GM12878 (cell line): Measurements from ENCODE around the gene CLN6.

Experiments used
- LARP7 ChIP-seq: fragments of 450-650 bp; IDR thresholded peaks from 2 replicates; pipeline ENCODE4 v1.6.1; 2017; ENCODE audit warnings: mild to moderate bottlenecking
- POLR2AphosphoS5 ChIP-seq: IDR thresholded peaks from 2 replicates; pipeline ENCODE4 v1.6.1; 2011; ENCODE audit warnings: mild to moderate bottlenecking, low read length, inconsistent platforms
- ZNF207 ChIP-seq: fragments of 450-650 bp; IDR thresholded peaks from 2 replicates; pipeline ENCODE4 v1.6.1; 2014; ENCODE audit warnings: antibody characterized with exemption, mild to moderate bottlenecking, borderline replicate concordance
- TF ChIP-seq, protein P1 (sequence below), 3 experiments: IDR thresholded peaks in 2 of 3; conservative IDR thresholded peaks in 1 of 3; 2 replicates each; pipeline ENCODE4 v1.5.1; 2011; ENCODE audit warnings: low read depth in 3 of 3, low read length in 3 of 3, mild to moderate bottlenecking in 3 of 3, control low read depth in 2 of 3, moderate library complexity in 2 of 3, inconsistent platforms in 1 of 3, mixed read lengths in 1 of 3; ENCODE audit not compliant: control insufficient read depth in 2 of 3, insufficient read depth in 1 of 3; ENCODE audit errors: extremely low read depth in 1 of 3
- TF ChIP-seq, protein P2 (sequence below): IDR thresholded peaks from 2 replicates; pipeline ENCODE4 v1.6.1; 2012; ENCODE audit warnings: low read depth, low read length, improper control_type of control experiment

DNA sequence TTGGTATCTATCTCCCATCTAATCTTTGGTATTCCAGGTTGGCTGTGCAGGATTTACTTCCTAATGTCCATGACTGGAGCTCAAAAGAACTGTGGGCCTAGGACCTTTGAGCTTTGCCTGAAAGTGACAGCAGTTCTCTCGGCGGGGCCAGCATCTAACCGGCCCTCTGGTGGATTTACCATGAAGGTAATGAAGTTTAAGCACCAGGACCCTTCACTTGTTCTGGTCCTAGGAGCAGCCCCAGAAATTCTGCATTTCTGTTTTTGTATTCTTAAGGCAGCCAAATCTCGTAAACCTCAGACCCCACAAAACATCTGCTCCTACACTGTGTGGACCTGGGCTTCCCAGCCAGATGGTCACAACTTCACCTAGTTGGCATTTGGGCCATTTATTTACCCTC, 37.4 kb downstream of the CLN6 start:
- TF ChIP-seq, protein P1, sequence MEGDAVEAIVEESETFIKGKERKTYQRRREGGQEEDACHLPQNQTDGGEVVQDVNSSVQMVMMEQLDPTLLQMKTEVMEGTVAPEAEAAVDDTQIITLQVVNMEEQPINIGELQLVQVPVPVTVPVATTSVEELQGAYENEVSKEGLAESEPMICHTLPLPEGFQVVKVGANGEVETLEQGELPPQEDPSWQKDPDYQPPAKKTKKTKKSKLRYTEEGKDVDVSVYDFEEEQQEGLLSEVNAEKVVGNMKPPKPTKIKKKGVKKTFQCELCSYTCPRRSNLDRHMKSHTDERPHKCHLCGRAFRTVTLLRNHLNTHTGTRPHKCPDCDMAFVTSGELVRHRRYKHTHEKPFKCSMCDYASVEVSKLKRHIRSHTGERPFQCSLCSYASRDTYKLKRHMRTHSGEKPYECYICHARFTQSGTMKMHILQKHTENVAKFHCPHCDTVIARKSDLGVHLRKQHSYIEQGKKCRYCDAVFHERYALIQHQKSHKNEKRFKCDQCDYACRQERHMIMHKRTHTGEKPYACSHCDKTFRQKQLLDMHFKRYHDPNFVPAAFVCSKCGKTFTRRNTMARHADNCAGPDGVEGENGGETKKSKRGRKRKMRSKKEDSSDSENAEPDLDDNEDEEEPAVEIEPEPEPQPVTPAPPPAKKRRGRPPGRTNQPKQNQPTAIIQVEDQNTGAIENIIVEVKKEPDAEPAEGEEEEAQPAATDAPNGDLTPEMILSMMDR (IDR thresholded peaks at IDR 0.05 in 2 of 3, conservative IDR thresholded peaks at IDR 0.05 in 1 of 3; ENCODE audit: control insufficient read depth in 2 of 3, extremely low read depth in 1 of 3, insufficient read depth in 1 of 3, low read depth in 3 of 3, low read length in 3 of 3) = no peak
- TF ChIP-seq POLR2AphosphoS5 (no peak; the same call in 1 of the 2 replicates), ZNF207 (no peak), LARP7 (no peak)
- TF ChIP-seq, protein P2, sequence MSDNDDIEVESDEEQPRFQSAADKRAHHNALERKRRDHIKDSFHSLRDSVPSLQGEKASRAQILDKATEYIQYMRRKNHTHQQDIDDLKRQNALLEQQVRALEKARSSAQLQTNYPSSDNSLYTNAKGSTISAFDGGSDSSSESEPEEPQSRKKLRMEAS = no peak
